Suprapubic skin (tissue), 4 donors: ENCODE data around the gene HS3ST6.

Source experiments
- CTCF ChIP-seq, 2 donors: fragments of 200-600 bp in 1 of 2; fragments of 450-650 bp in 1 of 2; sonication (generic) in 1 of 2; IDR thresholded peaks; one replicate each; pipeline ENCODE4 v1.5.1; 2016 to 2019; ENCODE audit warnings: antibody characterized with exemption in 2 of 2, mild to moderate bottlenecking in 1 of 2, moderate library complexity in 1 of 2
- POLR2A ChIP-seq, 2 donors: fragments of 450-650 bp; IDR thresholded peaks; one replicate each; pipeline ENCODE4 v1.6.1; 2017; ENCODE audit warnings: antibody characterized with exemption in 2 of 2, mild to moderate bottlenecking in 2 of 2, moderate library complexity in 2 of 2
- POLR2AphosphoS5 ChIP-seq, 3 donors: sonication (generic); formaldehyde crosslinking; IDR thresholded peaks; one replicate each; pipeline ENCODE4 v1.6.1; 2017; ENCODE audit warnings: antibody characterized with exemption in 3 of 3

GRCh38 chr16:1917665-1918350 is 407 bp downstream of the HS3ST6 start:
- TF ChIP-seq CTCF (IDR thresholded peaks at IDR 0.05), result no peak
- TF ChIP-seq POLR2AphosphoS5 (IDR thresholded peaks at IDR 0.05), result no peak
- no peak for TF ChIP-seq POLR2A (IDR thresholded peaks at IDR 0.05)
